ENCODE data around the gene HES4. TPM values are rescaled to one million over a fixed set of nuclear protein-coding genes. Genes with fewer than 3 reads are reported as not detected.

The HES4 gene
- total RNA-seq, 1 experiment from 2014 or later = 233 TPM

DNA sequence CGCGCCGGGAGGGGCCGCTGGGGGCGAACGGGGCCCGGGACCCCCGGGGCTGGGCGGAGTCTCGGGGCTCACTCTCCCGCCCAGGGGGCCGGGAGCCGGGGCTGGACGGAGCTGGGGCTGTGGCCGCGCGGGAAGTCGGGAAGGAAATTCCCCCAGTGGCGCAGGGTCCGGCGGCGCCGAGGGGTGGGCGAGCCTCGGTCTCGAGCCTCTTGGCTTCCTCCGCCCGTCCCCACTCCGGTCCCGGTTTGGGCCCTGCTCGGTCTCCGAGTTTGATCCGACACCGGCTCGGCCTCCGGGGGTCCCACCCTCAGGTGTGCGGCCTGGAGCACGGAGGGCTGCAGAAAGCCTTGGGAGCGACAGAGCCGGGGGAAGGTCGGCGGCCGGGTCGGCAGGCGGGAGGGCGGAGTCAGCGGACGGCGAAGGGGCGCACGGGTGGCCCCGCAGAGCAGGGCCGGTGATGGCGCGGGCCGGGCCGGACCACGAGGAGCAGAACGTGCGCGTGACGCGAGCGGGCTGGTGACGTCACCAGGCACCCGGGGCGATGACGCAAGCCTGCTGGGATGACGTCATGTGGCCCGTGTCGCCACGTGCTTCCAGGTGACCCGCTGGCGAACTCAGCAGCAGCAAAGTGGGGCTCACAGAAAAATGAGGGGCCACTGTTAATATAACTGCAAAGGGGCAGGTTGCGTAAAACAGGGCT lies 610 bp upstream of the HES4 start:
- H3K4me3 ChIP-seq (ENCODE audit: low read length) = peak overlapping the region; percentile 93
- ATAC-seq (peak; percentile 53), DNase-seq (peak; percentile 90)
- H3K4me2 ChIP-seq (ENCODE audit: low read length) = peak overlapping the region; percentile 89
- POLR2A ChIA-PET (ENCODE audit: unreplicated experiment) = interaction anchor here (0.6 to 1.6 kb wide), 6 partner anchors 14 to 373 kb away, joined by 3 to 10 read pairs (median 4); partner anchors contain the start of gene AGRN
- peaks cover 22% of the 10 kb centered on the region for H4K20me1 ChIP-seq (ENCODE audit: low read length)
- peak overlapping the region; percentile 96 for H3K27ac ChIP-seq (ENCODE audit: low read length)
- no peaks in the 10 kb centered on the region for H3K9me3 ChIP-seq (ENCODE audit: low read length)
- peak overlapping the region; percentile 97 for H3K9ac ChIP-seq (ENCODE audit: low read length)
- H2AFZ ChIP-seq (ENCODE audit: low read length) = peak overlapping the region; percentile 41
- peak; percentile 96 for TF ChIP-seq EZH2phosphoT487 (IDR thresholded peaks at IDR 0.05; ENCODE audit: borderline replicate concordance, low read length)
- TF ChIP-seq EZH2 (IDR thresholded peaks at IDR 0.05; ENCODE audit: low read length, unreplicated experiment) = no peak
- H3F3A ChIP-seq (ENCODE audit: low read length, unreplicated experiment) = no peaks in the 10 kb centered on the region
- BruUV-seq (replicated peaks) = TSS peak; percentile 60
- no peaks in the 10 kb centered on the region for H3K27me3 ChIP-seq (ENCODE audit: low read length)
- CTCF ChIA-PET = interaction anchor here (0.6 to 0.7 kb wide), 2 partner anchors 18 to 20 kb away, joined by 3 to 4 read pairs; partner anchors contain the start of gene AGRN
- H3K4me1 ChIP-seq (ENCODE audit: insufficient read depth, low read length) = peaks cover 5% of the 10 kb centered on the region
- H3K79me2 ChIP-seq (ENCODE audit: low read length) = peaks cover 48% of the 10 kb centered on the region
- no peaks in the 10 kb centered on the region for H3K36me3 ChIP-seq (ENCODE audit: low read depth, low read length)
- no peaks in the 10 kb centered on the region for H3K9me2 ChIP-seq (replicated peaks; ENCODE audit: low read length)
- intact Hi-C loops (cut with micrococcal nuclease) = loop anchor here (1.0 kb wide), 1 partner anchor 13 kb away; the partner anchor contains the start of gene ISG15

- intact Hi-C loops (cut with micrococcal nuclease) = no loop called here
- no TSS peak for BruUV-seq (replicated peaks)
These were observed 737 bp downstream of the HES4 start for GRCh38 chr1:998995-999724.

More at GRCh38 chr1:998995-999724, 737 bp downstream of the HES4 start:
- peak overlapping the region; percentile 97 for H3K9ac ChIP-seq (ENCODE audit: low read length)
- ATAC-seq (peak; percentile 11), DNase-seq (peak; percentile 65)
- no peaks in the 10 kb centered on the region for H3K36me3 ChIP-seq (ENCODE audit: low read depth, low read length)
- peak overlapping the region; percentile 93 for H3K4me3 ChIP-seq (ENCODE audit: low read length)
- TF ChIP-seq EZH2 (IDR thresholded peaks at IDR 0.05; ENCODE audit: low read length, unreplicated experiment) = no peak
- no peak for TF ChIP-seq EZH2phosphoT487 (IDR thresholded peaks at IDR 0.05; ENCODE audit: borderline replicate concordance, low read length)
- no peak for TF ChIP-seq CTCF (conservative IDR thresholded peaks at IDR 0.05; ENCODE audit: low read depth, low read length)
- H3F3A ChIP-seq (ENCODE audit: low read length, unreplicated experiment) = no peaks in the 10 kb centered on the region
- H3K4me2 ChIP-seq (ENCODE audit: low read length) = peak overlapping the region; percentile 93
- H3K27me3 ChIP-seq (ENCODE audit: low read length) = no peaks in the 10 kb centered on the region
- no peak overlapping the region for H2AFZ ChIP-seq (ENCODE audit: low read length)
- POLR2A ChIA-PET (ENCODE audit: unreplicated experiment) = interaction anchor here (0.5 to 0.7 kb wide), 3 partner anchors 32 to 616 kb away, joined by 3 to 7 read pairs (median 4); partner anchors contain the start of genes MIB2 and PLEKHN1
- H3K9me2 ChIP-seq (replicated peaks; ENCODE audit: low read length) = no peaks in the 10 kb centered on the region
- peaks cover 48% of the 10 kb centered on the region for H3K79me2 ChIP-seq (ENCODE audit: low read length)
- peaks cover 4% of the 10 kb centered on the region; the same call in 1 of the 2 replicates for H3K4me1 ChIP-seq (ENCODE audit: insufficient read depth, low read length)
- no peaks in the 10 kb centered on the region for H3K9me3 ChIP-seq (ENCODE audit: low read length)
- H3K27ac ChIP-seq (ENCODE audit: low read length) = peak overlapping the region; percentile 96
- CTCF ChIA-PET = no interaction called here
- peaks cover 22% of the 10 kb centered on the region for H4K20me1 ChIP-seq (ENCODE audit: low read length)
